ENCODE measurements around the gene MYO5C. TPM values are rescaled to one million over a fixed set of nuclear protein-coding genes. Genes with fewer than 3 reads are reported as not detected.

The MYO5C gene
- total RNA-seq, 1 donor from 2014 or later, result 4.5 TPM

- Mint-ChIP-seq H3K27me3 (ENCODE audit: low read depth, unreplicated experiment) (peaks cover 8% of the 10 kb centered on the region), H3K4me3 (ENCODE audit: unreplicated experiment) (no peak overlapping the region), H3K9me3 (ENCODE audit: unreplicated experiment) (no peaks in the 10 kb centered on the region), H3K27ac (ENCODE audit: unreplicated experiment) (no peak overlapping the region), H3K4me1 (ENCODE audit: low read depth, unreplicated experiment) (peaks cover 18% of the 10 kb centered on the region), H3K36me3 (ENCODE audit: low read depth, unreplicated experiment) (no peaks in the 10 kb centered on the region)
- H3K4me1 ChIP-seq (ENCODE audit: insufficient read depth, low read length), result no peaks in the 10 kb centered on the region
- FAIRE-seq (no peak), DNase-seq (ENCODE audit: low read depth) (no peak)
- H3K9ac ChIP-seq (ENCODE audit: low read length), result no peak overlapping the region
- no peaks in the 10 kb centered on the region for H3K36me3 ChIP-seq (ENCODE audit: insufficient read depth, low read length)
- H3K27me3 ChIP-seq (ENCODE audit: insufficient read depth, low read length), result peaks cover 18% of the 10 kb centered on the region
- TF ChIP-seq EZH2 (IDR thresholded peaks at IDR 0.05; ENCODE audit: insufficient read depth, low read length) (no peak), CTCF (IDR thresholded peaks at IDR 0.05; ENCODE audit: insufficient read depth, low read depth, low read length) (no peak)
- H3K9me3 ChIP-seq (ENCODE audit: insufficient read depth, low read depth, low read length), result no peaks in the 10 kb centered on the region
- H3K79me2 ChIP-seq (ENCODE audit: insufficient read depth, low read length), result no peaks in the 10 kb centered on the region
- no peak overlapping the region for H3K4me2 ChIP-seq (ENCODE audit: low read length)
- no peaks in the 10 kb centered on the region for H4K20me1 ChIP-seq (ENCODE audit: insufficient read depth, low read length)
- H2AFZ ChIP-seq (ENCODE audit: low read depth, low read length), result no peak overlapping the region
- no peak overlapping the region for H3K27ac ChIP-seq (ENCODE audit: low read depth, low read length)
- H3K4me3 ChIP-seq (ENCODE audit: insufficient read depth, low read depth, low read length), result no peak overlapping the region
Observed at GRCh38 chr15:52291204-52291603, 4.4 kb downstream of the MYO5C start.

- H4K20me1 ChIP-seq (ENCODE audit: insufficient read depth, low read length), result no peaks in the 10 kb centered on the region
- Mint-ChIP-seq H3K27me3 (ENCODE audit: low read depth, unreplicated experiment) (peaks cover 8% of the 10 kb centered on the region), H3K4me1 (ENCODE audit: low read depth, unreplicated experiment) (peaks cover 18% of the 10 kb centered on the region), H3K27ac (ENCODE audit: unreplicated experiment) (no peak overlapping the region), H3K9me3 (ENCODE audit: unreplicated experiment) (no peaks in the 10 kb centered on the region), H3K4me3 (ENCODE audit: unreplicated experiment) (no peak overlapping the region), H3K36me3 (ENCODE audit: low read depth, unreplicated experiment) (no peaks in the 10 kb centered on the region)
- H2AFZ ChIP-seq (ENCODE audit: low read depth, low read length), result no peak overlapping the region
- no peaks in the 10 kb centered on the region for H3K9me3 ChIP-seq (ENCODE audit: insufficient read depth, low read depth, low read length)
- no peak for TF ChIP-seq CTCF (IDR thresholded peaks at IDR 0.05; ENCODE audit: insufficient read depth, low read depth, low read length)
- TF ChIP-seq EZH2 (IDR thresholded peaks at IDR 0.05; ENCODE audit: insufficient read depth, low read length), result no peak
- H3K4me1 ChIP-seq (ENCODE audit: insufficient read depth, low read length), result no peaks in the 10 kb centered on the region
- H3K4me3 ChIP-seq (ENCODE audit: insufficient read depth, low read depth, low read length), result no peak overlapping the region
- DNase-seq (ENCODE audit: low read depth) (no peak), FAIRE-seq (no peak)
- H3K79me2 ChIP-seq (ENCODE audit: insufficient read depth, low read length), result no peaks in the 10 kb centered on the region
- no peak overlapping the region for H3K27ac ChIP-seq (ENCODE audit: low read depth, low read length)
- no peak overlapping the region for H3K9ac ChIP-seq (ENCODE audit: low read length)
- no peak overlapping the region for H3K4me2 ChIP-seq (ENCODE audit: low read length)
- peaks cover 18% of the 10 kb centered on the region for H3K27me3 ChIP-seq (ENCODE audit: insufficient read depth, low read length)
- no peaks in the 10 kb centered on the region for H3K36me3 ChIP-seq (ENCODE audit: insufficient read depth, low read length)
Observed at GRCh38 chr15:52290800-52291199, 4.8 kb downstream of the MYO5C start.

- no peak overlapping the region for H3K9ac ChIP-seq (ENCODE audit: low read length)
- no peak overlapping the region for H3K27ac ChIP-seq (ENCODE audit: low read depth, low read length)
- no peaks in the 10 kb centered on the region for H3K4me1 ChIP-seq (ENCODE audit: insufficient read depth, low read length)
- H3K79me2 ChIP-seq (ENCODE audit: insufficient read depth, low read length), result no peaks in the 10 kb centered on the region
- Mint-ChIP-seq H3K27ac (ENCODE audit: unreplicated experiment) (no peak overlapping the region), H3K4me3 (ENCODE audit: unreplicated experiment) (no peak overlapping the region), H3K36me3 (ENCODE audit: low read depth, unreplicated experiment) (no peaks in the 10 kb centered on the region), H3K9me3 (ENCODE audit: unreplicated experiment) (no peaks in the 10 kb centered on the region), H3K4me1 (ENCODE audit: low read depth, unreplicated experiment) (peaks cover 18% of the 10 kb centered on the region), H3K27me3 (ENCODE audit: low read depth, unreplicated experiment) (peaks cover 8% of the 10 kb centered on the region)
- TF ChIP-seq CTCF (IDR thresholded peaks at IDR 0.05; ENCODE audit: insufficient read depth, low read depth, low read length) (no peak), EZH2 (IDR thresholded peaks at IDR 0.05; ENCODE audit: insufficient read depth, low read length) (no peak)
- DNase-seq (ENCODE audit: low read depth), result no peak
- no peak overlapping the region for H3K4me2 ChIP-seq (ENCODE audit: low read length)
- FAIRE-seq, result no peak
- H2AFZ ChIP-seq (ENCODE audit: low read depth, low read length), result no peak overlapping the region
- H3K4me3 ChIP-seq (ENCODE audit: insufficient read depth, low read depth, low read length), result no peak overlapping the region
- H3K36me3 ChIP-seq (ENCODE audit: insufficient read depth, low read length), result no peaks in the 10 kb centered on the region
- H3K9me3 ChIP-seq (ENCODE audit: insufficient read depth, low read depth, low read length), result no peaks in the 10 kb centered on the region
- H4K20me1 ChIP-seq (ENCODE audit: insufficient read depth, low read length), result no peaks in the 10 kb centered on the region
- peaks cover 18% of the 10 kb centered on the region for H3K27me3 ChIP-seq (ENCODE audit: insufficient read depth, low read length)
Observed at GRCh38 chr15:52290329-52290728, 5.3 kb downstream of the MYO5C start.

All from astrocyte (in vitro differentiated cells and primary cell).